ENCODE results near the gene TESK1.
"Not testable (repeated sequence)": the region's sequence is repeated elsewhere in the genome, so short reads cannot be mapped to it uniquely, and the experiment has no call there.

Gene TESK1

GRCh38 chr9:35594471-35594870 lies 10.6 kb upstream of the TESK1 start:
- Histone ChIP-seq H4K91ac (ENCODE audit: low read depth, low read length, poor library complexity) (no peak overlapping the region), H3K27ac (replicated peaks; ENCODE audit: low read length) (no peak overlapping the region), H3K23ac (ENCODE audit: low read depth, low read length, poor library complexity) (no peak overlapping the region), H2BK12ac (ENCODE audit: low read length) (no peak overlapping the region), H3K9me3 (replicated peaks in 1 of 2; ENCODE audit: control insufficient read depth in 2 of 2, insufficient read depth in 1 of 2, low read depth in 1 of 2, low read length in 2 of 2) (peaks cover 2 to 14% of the 10 kb centered on the region in 2 donors), H3K9ac (ENCODE audit: low read depth, low read length, poor library complexity) (no peak overlapping the region), H3K36me3 (replicated peaks in 1 of 2; ENCODE audit: control insufficient read depth in 2 of 2, insufficient read depth in 2 of 2, low read length in 2 of 2) (peaks cover 0 to 2% of the 10 kb centered on the region in 2 donors), H3K4me3 (ENCODE audit: low read length in 2 of 2) (no peak overlapping the region), H2BK120ac (ENCODE audit: low read depth, low read length) (no peak overlapping the region), H2AK5ac (ENCODE audit: low read depth, low read length) (no peak overlapping the region), H2AFZ (ENCODE audit: low read length) (no peak overlapping the region), H3K4me2 (ENCODE audit: insufficient read depth, low read length, poor library complexity, severe bottlenecking) (no peak overlapping the region), H4K8ac (ENCODE audit: low read depth, low read length) (no peak overlapping the region), H3K4ac (ENCODE audit: low read length) (no peak overlapping the region), H3K4me1 (ENCODE audit: control insufficient read depth in 2 of 2, insufficient read depth in 1 of 2, low read depth in 1 of 2, low read length in 2 of 2) (no peaks in the 10 kb centered on the region), H2BK5ac (ENCODE audit: low read length) (no peak overlapping the region), H2BK15ac (ENCODE audit: low read length) (no peak overlapping the region), H3K18ac (ENCODE audit: low read length) (no peak overlapping the region), H3K27me3 (ENCODE audit: control insufficient read depth in 3 of 3, insufficient read depth in 3 of 3, low read depth in 1 of 3, low read length in 3 of 3) (no peaks in the 10 kb centered on the region), H3K79me1 (ENCODE audit: low read depth, low read length) (no peaks in the 10 kb centered on the region), H3K14ac (ENCODE audit: low read length) (no peak overlapping the region)
- WGBS, 2 donors (ENCODE audit: extremely low coverage in 2 of 2, insufficient read length in 2 of 2, insufficient replicate concordance in 1 of 2): no CpG with 5 or more reads among the region's 4 CpGs
- DNase-seq (ENCODE audit: low spot score): no peak

- H2BK15ac ChIP-seq (ENCODE audit: low read length); H2BK120ac ChIP-seq (ENCODE audit: low read depth, low read length); H3K9ac ChIP-seq (ENCODE audit: low read depth, low read length, poor library complexity); H3K4me1 ChIP-seq (ENCODE audit: control insufficient read depth in 2 of 2, insufficient read depth in 1 of 2, low read depth in 1 of 2, low read length in 2 of 2); H3K27me3 ChIP-seq (ENCODE audit: control insufficient read depth in 3 of 3, insufficient read depth in 3 of 3, low read depth in 1 of 3, low read length in 3 of 3); H2BK5ac ChIP-seq (ENCODE audit: low read length); H2BK12ac ChIP-seq (ENCODE audit: low read length); H4K91ac ChIP-seq (ENCODE audit: low read depth, low read length, poor library complexity); H4K8ac ChIP-seq (ENCODE audit: low read depth, low read length); H3K18ac ChIP-seq (ENCODE audit: low read length); H3K36me3 ChIP-seq (replicated peaks in 1 of 2; ENCODE audit: control insufficient read depth in 2 of 2, insufficient read depth in 2 of 2, low read length in 2 of 2); H3K4me2 ChIP-seq (ENCODE audit: insufficient read depth, low read length, poor library complexity, severe bottlenecking); H2AFZ ChIP-seq (ENCODE audit: low read length); H3K23ac ChIP-seq (ENCODE audit: low read depth, low read length, poor library complexity); DNase-seq (ENCODE audit: low spot score); H3K4me3 ChIP-seq (ENCODE audit: low read length in 2 of 2); H3K79me1 ChIP-seq (ENCODE audit: low read depth, low read length); H2AK5ac ChIP-seq (ENCODE audit: low read depth, low read length); H3K27ac ChIP-seq (replicated peaks; ENCODE audit: low read length); H3K4ac ChIP-seq (ENCODE audit: low read length); H3K14ac ChIP-seq (ENCODE audit: low read length): not testable (repeated sequence)
- H3K9me3 ChIP-seq (replicated peaks in 1 of 2; ENCODE audit: control insufficient read depth in 2 of 2, insufficient read depth in 1 of 2, low read depth in 1 of 2, low read length in 2 of 2): peaks cover 2 to 14% of the 10 kb centered on the region in 2 donors
- no CpG with 5 or more reads among the region's 2 CpGs for WGBS, 2 donors (ENCODE audit: extremely low coverage in 2 of 2, insufficient read length in 2 of 2, insufficient replicate concordance in 1 of 2)
These were observed 8.2 kb upstream of the TESK1 start for GRCh38 chr9:35596907-35597306.

GRCh38 chr9:35598866-35599590 lies 6.0 kb upstream of the TESK1 start:
- Histone ChIP-seq H3K79me1 (ENCODE audit: low read depth, low read length) (no peaks in the 10 kb centered on the region), H2BK15ac (ENCODE audit: low read length) (peak overlapping the region; percentile 81), H3K27ac (replicated peaks; ENCODE audit: low read length) (no peak overlapping the region), H4K91ac (ENCODE audit: low read depth, low read length, poor library complexity) (no peak overlapping the region), H3K4ac (ENCODE audit: low read length) (no peak overlapping the region), H2AFZ (ENCODE audit: low read length) (no peak overlapping the region), H3K18ac (ENCODE audit: low read length) (peak overlapping the region; percentile 2), H3K4me3 (ENCODE audit: low read length in 2 of 2) (peak overlapping the region in 1 of 2 donors; percentile 48), H4K8ac (ENCODE audit: low read depth, low read length) (peak overlapping the region; percentile 93), H3K9ac (ENCODE audit: low read depth, low read length, poor library complexity) (peak overlapping the region; percentile 12), H3K4me2 (ENCODE audit: insufficient read depth, low read length, poor library complexity, severe bottlenecking) (no peak overlapping the region), H2AK5ac (ENCODE audit: low read depth, low read length) (peak overlapping the region; percentile 70), H3K36me3 (replicated peaks in 1 of 2; ENCODE audit: control insufficient read depth in 2 of 2, insufficient read depth in 2 of 2, low read length in 2 of 2) (peaks cover 0 to 2% of the 10 kb centered on the region in 2 donors), H2BK5ac (ENCODE audit: low read length) (no peak overlapping the region), H2BK120ac (ENCODE audit: low read depth, low read length) (no peak overlapping the region), H3K27me3 (ENCODE audit: control insufficient read depth in 3 of 3, insufficient read depth in 3 of 3, low read depth in 1 of 3, low read length in 3 of 3) (no peaks in the 10 kb centered on the region), H3K9me3 (replicated peaks in 1 of 2; ENCODE audit: control insufficient read depth in 2 of 2, insufficient read depth in 1 of 2, low read depth in 1 of 2, low read length in 2 of 2) (peaks cover 2 to 3% of the 10 kb centered on the region in 2 donors), H3K4me1 (ENCODE audit: control insufficient read depth in 2 of 2, insufficient read depth in 1 of 2, low read depth in 1 of 2, low read length in 2 of 2) (peaks cover 2 to 5% of the 10 kb centered on the region in 2 donors), H3K14ac (ENCODE audit: low read length) (no peak overlapping the region), H2BK12ac (ENCODE audit: low read length) (no peak overlapping the region), H3K23ac (ENCODE audit: low read depth, low read length, poor library complexity) (peak overlapping the region; percentile 65)
- no peak for DNase-seq (ENCODE audit: low spot score)
- no CpG with 5 or more reads among the region's 11 CpGs for WGBS, 2 donors (ENCODE audit: extremely low coverage in 2 of 2, insufficient read length in 2 of 2, insufficient replicate concordance in 1 of 2)

- H3K27me3 ChIP-seq (ENCODE audit: control insufficient read depth in 3 of 3, insufficient read depth in 3 of 3, low read depth in 1 of 3, low read length in 3 of 3): no peaks in the 10 kb centered on the region
- H3K23ac ChIP-seq (ENCODE audit: low read depth, low read length, poor library complexity): no peak overlapping the region
- no peak overlapping the region for H3K4me3 ChIP-seq (ENCODE audit: low read length in 2 of 2)
- H3K14ac ChIP-seq (ENCODE audit: low read length): no peak overlapping the region
- H3K9me3 ChIP-seq (replicated peaks in 1 of 2; ENCODE audit: control insufficient read depth in 2 of 2, insufficient read depth in 1 of 2, low read depth in 1 of 2, low read length in 2 of 2): no peaks in the 10 kb centered on the region
- no CpG with 5 or more reads among the region's 14 CpGs for WGBS, 2 donors (ENCODE audit: extremely low coverage in 2 of 2, insufficient read length in 2 of 2, insufficient replicate concordance in 1 of 2)
- no peak overlapping the region for H2AFZ ChIP-seq (ENCODE audit: low read length)
- H4K91ac ChIP-seq (ENCODE audit: low read depth, low read length, poor library complexity): peak overlapping the region; percentile 56
- no peak overlapping the region for H2BK5ac ChIP-seq (ENCODE audit: low read length)
- DNase-seq (ENCODE audit: low spot score): no peak
- no peak overlapping the region for H3K4me2 ChIP-seq (ENCODE audit: insufficient read depth, low read length, poor library complexity, severe bottlenecking)
- peaks cover 2 to 10% of the 10 kb centered on the region in 2 donors for H3K4me1 ChIP-seq (ENCODE audit: control insufficient read depth in 2 of 2, insufficient read depth in 1 of 2, low read depth in 1 of 2, low read length in 2 of 2)
- H3K9ac ChIP-seq (ENCODE audit: low read depth, low read length, poor library complexity): peak overlapping the region; percentile 12
- H3K18ac ChIP-seq (ENCODE audit: low read length): peak overlapping the region; percentile 66
- H3K79me1 ChIP-seq (ENCODE audit: low read depth, low read length): no peaks in the 10 kb centered on the region
- peak overlapping the region; percentile 93 for H4K8ac ChIP-seq (ENCODE audit: low read depth, low read length)
- no peak overlapping the region for H3K4ac ChIP-seq (ENCODE audit: low read length)
- H2AK5ac ChIP-seq (ENCODE audit: low read depth, low read length): no peak overlapping the region
- no peaks in the 10 kb centered on the region for H3K36me3 ChIP-seq (replicated peaks in 1 of 2; ENCODE audit: control insufficient read depth in 2 of 2, insufficient read depth in 2 of 2, low read length in 2 of 2)
- H3K27ac ChIP-seq (replicated peaks; ENCODE audit: low read length): no peak overlapping the region
- H2BK12ac ChIP-seq (ENCODE audit: low read length): no peak overlapping the region
- peak overlapping the region; percentile 9 for H2BK15ac ChIP-seq (ENCODE audit: low read length)
- H2BK120ac ChIP-seq (ENCODE audit: low read depth, low read length): no peak overlapping the region
These were observed 5.1 kb upstream of the TESK1 start for GRCh38 chr9:35599763-35600604.

Data from neuronal stem cell (in vitro differentiated cells).